HEK293 (cell line): ENCODE data around the gene VANGL1.
A peak's percentile ranks its signal among the peaks of the same experiment; 100 is the strongest.

ENCODE experiments used
- CTCF ChIA-PET: fragments of 350-600 bp; formaldehyde crosslinking; extraction: SDS; loops from one replicate; lab custom pipeline; 2021; ENCODE audit warnings: antibody characterized with exemption; lab: Yijun Ruan, JAX
- POLR2A ChIA-PET: fragments of 300-600 bp; formaldehyde crosslinking; extraction: SDS; loops from one replicate; lab custom pipeline; 2020; ENCODE audit warnings: antibody characterized with exemption, inconsistent platforms; lab: Yijun Ruan, JAX
- H3K27ac ChIP-seq: fragments of 200-500 bp; sonication (Bioruptor generic); 2 replicates; pipeline ENCODE4 v1.5.1; 2014; ENCODE audit warnings: low read depth, low read length, control low read depth, inconsistent platforms; ENCODE audit errors: extremely low read depth
- H3K36me3 ChIP-seq, 2 experiments: fragments of 200-500 bp in 1 of 2; sonication (Bioruptor generic) in 1 of 2; 1 replicate in 1 of 2; 2 replicates in 1 of 2; pipeline ENCODE4 v1.5.1; 2014 to 2017; ENCODE audit warnings: inconsistent platforms in 2 of 2, low read length in 2 of 2; ENCODE audit not compliant: control insufficient read depth in 2 of 2, insufficient read depth in 1 of 2
- H3K4me1 ChIP-seq: fragments of 200-500 bp; sonication (Bioruptor generic); 2 replicates; pipeline ENCODE4 v1.5.1; 2014; ENCODE audit warnings: mild to moderate bottlenecking, low read length, inconsistent platforms; ENCODE audit not compliant: control insufficient read depth, insufficient read depth
- H3K4me3 ChIP-seq: 2 replicates; pipeline ENCODE4 v1.5.1; 2011; ENCODE audit warnings: low read depth, mild to moderate bottlenecking, control low read depth, low read length, moderate library complexity
- H3K9me3 ChIP-seq: fragments of 200-500 bp; sonication (Bioruptor generic); 2 replicates; pipeline ENCODE4 v1.5.1; 2014; ENCODE audit warnings: low read depth, low read length, inconsistent platforms; ENCODE audit not compliant: control insufficient read depth, insufficient read depth
- GLIS1 ChIP-seq: fragments of 450-650 bp; formaldehyde crosslinking; IDR thresholded peaks from 2 replicates; pipeline ENCODE4 v1.5.1; 2016; ENCODE audit warnings: missing biosample characterization, missing genetic modification characterization
- MEIS1 ChIP-seq: sonication (generic); formaldehyde crosslinking; IDR thresholded peaks from 2 replicates; pipeline ENCODE4 v1.8.1; 2022; ENCODE audit warnings: missing genetic modification reagents, mild to moderate bottlenecking, borderline replicate concordance
- PRDM1 ChIP-seq: fragments of 450-650 bp; formaldehyde crosslinking; IDR thresholded peaks from 2 replicates; pipeline ENCODE4; 2016; ENCODE audit warnings: missing biosample characterization, missing genetic modification characterization
- PRDM6 ChIP-seq: fragments of 450-650 bp; formaldehyde crosslinking; IDR thresholded peaks from 2 replicates; pipeline ENCODE4 v1.5.1; 2017; ENCODE audit warnings: missing biosample characterization, missing genetic modification characterization
- SP7 ChIP-seq: fragments of 450-650 bp; formaldehyde crosslinking; IDR thresholded peaks from 2 replicates; pipeline ENCODE4 v1.5.1; 2016; ENCODE audit warnings: missing biosample characterization, missing genetic modification characterization
- ZBTB10 ChIP-seq: fragments of 450-650 bp; formaldehyde crosslinking; IDR thresholded peaks from 2 replicates; pipeline ENCODE4 v1.5.1; 2016; ENCODE audit warnings: missing biosample characterization, missing genetic modification characterization
- ZBTB11 ChIP-seq: fragments of 450-650 bp; formaldehyde crosslinking; conservative IDR thresholded peaks from 2 replicates; pipeline ENCODE4 v1.5.1; 2016; ENCODE audit warnings: low read depth, missing biosample characterization, missing genetic modification characterization
- ZBTB6 ChIP-seq: fragments of 450-650 bp; formaldehyde crosslinking; IDR thresholded peaks from 2 replicates; pipeline ENCODE4 v1.5.1; 2017; ENCODE audit warnings: missing biosample characterization, missing genetic modification characterization
- ZFP41 ChIP-seq: fragments of 450-650 bp; formaldehyde crosslinking; IDR thresholded peaks from 2 replicates; pipeline ENCODE4 v1.5.1; 2016; ENCODE audit warnings: missing biosample characterization, missing genetic modification characterization, borderline replicate concordance
- ZNF114 ChIP-seq: fragments of 450-650 bp; formaldehyde crosslinking; IDR thresholded peaks from 2 replicates; pipeline ENCODE4 v1.5.0; 2017; ENCODE audit warnings: missing biosample characterization, missing genetic modification characterization
- ZNF292 ChIP-seq: fragments of 450-650 bp; formaldehyde crosslinking; IDR thresholded peaks from 2 replicates; pipeline ENCODE4 v1.5.1; 2016; ENCODE audit warnings: low read depth, missing biosample characterization, missing genetic modification characterization, borderline replicate concordance
- ZNF335 ChIP-seq: fragments of 450-650 bp; formaldehyde crosslinking; conservative IDR thresholded peaks from 2 replicates; pipeline ENCODE4 v1.5.1; 2016; ENCODE audit warnings: missing biosample characterization, missing genetic modification characterization
- ZNF391 ChIP-seq: fragments of 450-650 bp; formaldehyde crosslinking; IDR thresholded peaks from 2 replicates; pipeline ENCODE4 v1.5.1; 2016; ENCODE audit warnings: low read depth, missing biosample characterization, missing genetic modification characterization, borderline replicate concordance
- ZNF416 ChIP-seq: fragments of 450-650 bp; formaldehyde crosslinking; IDR thresholded peaks from 2 replicates; pipeline ENCODE4 v1.5.1; 2016; ENCODE audit warnings: missing biosample characterization, missing genetic modification characterization
- ZNF513 ChIP-seq: fragments of 450-650 bp; IDR thresholded peaks from 2 replicates; pipeline ENCODE4 v1.5.1; 2018; ENCODE audit warnings: missing biosample characterization, missing genetic modification characterization
- ZNF610 ChIP-seq: fragments of 450-650 bp; formaldehyde crosslinking; IDR thresholded peaks from 2 replicates; pipeline ENCODE4 v1.5.1; 2016; ENCODE audit warnings: missing biosample characterization, missing genetic modification characterization, borderline replicate concordance

Gene VANGL1

GRCh38 chr1:115697619-115698018, 55.8 kb downstream of the VANGL1 start:
- ChIA-PET CTCF (no interaction called here), POLR2A (no interaction called here)
- Histone ChIP-seq H3K27ac (no peak overlapping the region), H3K4me3 (no peak overlapping the region), H3K4me1 (no peaks in the 10 kb centered on the region), H3K36me3 (peaks cover 0 to 7% of the 10 kb centered on the region in 2 experiments; a peak in 1 of 3 replicates), H3K9me3 (no peaks in the 10 kb centered on the region)
- TF ChIP-seq ZNF416 (tag by site-specific recombination) (no peak), PRDM6 (no peak), ZBTB11 (tag by site-specific recombination) (no peak), ZNF292 (no peak), ZFP41 (no peak)

GRCh38 chr1:115701090-115701489, 59.3 kb downstream of the VANGL1 start:
- no peak overlapping the region for H3K27ac ChIP-seq
- ChIA-PET CTCF (interaction anchor here (0.6 to 1.4 kb wide), 3 partner anchors 12 to 93 kb away, joined by 3 read pairs; no protein-coding TSS in a partner anchor), POLR2A (no interaction called here)
- H3K36me3 ChIP-seq = no peaks in the 10 kb centered on the region
- H3K4me3 ChIP-seq = no peak overlapping the region
- no peak for TF ChIP-seq SP7 (tag by site-specific recombination)
- TF ChIP-seq ZNF513 (tag by site-specific recombination) = peak; percentile 88
- no peak for TF ChIP-seq ZBTB10 (tag by site-specific recombination)
- H3K4me1 ChIP-seq = no peaks in the 10 kb centered on the region
- H3K9me3 ChIP-seq = no peaks in the 10 kb centered on the region

GRCh38 chr1:115702959-115703358, 61.2 kb downstream of the VANGL1 start:
- TF ChIP-seq ZNF335 (no peak), ZNF114 (tag by site-specific recombination) (no peak), PRDM1 (tag by site-specific recombination) (no peak), ZNF610 (no peak), MEIS1 (CRISPR knock-in tag) (no peak), ZBTB6 (tag by site-specific recombination) (no peak), GLIS1 (no peak), ZNF391 (tag by site-specific recombination) (no peak)
- TF ChIP-seq, all 188 proteins: peak for 0
- no peak overlapping the region for H3K4me3 ChIP-seq
- H3K36me3 ChIP-seq = no peaks in the 10 kb centered on the region
- no peaks in the 10 kb centered on the region for H3K9me3 ChIP-seq
- no peaks in the 10 kb centered on the region for H3K4me1 ChIP-seq
- CTCF ChIA-PET = interaction anchor here (0.6 to 1.0 kb wide), 3 partner anchors 95 to 279 kb away, joined by 3 to 5 read pairs (median 3); no protein-coding TSS in a partner anchor
- H3K27ac ChIP-seq = no peak overlapping the region
- POLR2A ChIA-PET = no interaction called here
